HepG2 (cell line): ENCODE data around the gene LHFPL6. TPM values are rescaled to one million over a fixed set of nuclear protein-coding genes. Genes with fewer than 3 reads are reported as not detected.

Experiments used
- ATAC-seq: fragments of 200-7000 bp; cut with Tn5 transposase; 3 replicates; pipeline ENCODE4 v1.9.1; 2020; ENCODE audit warnings: mild to moderate bottlenecking, moderate library complexity
- BruUV-seq: library from RNA; stranded (reverse); fragments of 400-500 nt; replicated peaks from 2 replicates; lab custom pipeline; 2021; lab: Mats Ljungman, UMichigan
- CTCF ChIA-PET: fragments of 300-600 bp; formaldehyde crosslinking; extraction: SDS; loops from one replicate; lab custom pipeline; 2021; ENCODE audit warnings: low total read pairs, inconsistent platforms, low intra/inter-chr PET ratio; lab: Yijun Ruan, JAX
- POLR2A ChIA-PET: fragments of 350-600 bp; sonication (Branson Sonifier 250); formaldehyde crosslinking; loops from one replicate; lab custom pipeline; 2020; ENCODE audit warnings: antibody characterized with exemption, inconsistent platforms; lab: Yijun Ruan, JAX
- DNase-seq: peaks from one replicate; pipeline ENCODE4 v3.0.0-alpha.2; 2015; ENCODE audit warnings: low spot score
- FAIRE-seq: peaks from 3 replicates; lab custom pipeline; 2011; peaks lifted over from hg19 to GRCh38; lab: Jason Lieb, UNC
- H2AFZ ChIP-seq: one replicate; pipeline ENCODE4 v1.6.1; 2011; ENCODE audit warnings: low read length, inconsistent platforms
- H3K27ac ChIP-seq: fragments of 300-600 bp; 3 replicates; pipeline ENCODE4 v1.8.0; 2011; ENCODE audit warnings: mixed run types, mild to moderate bottlenecking, mixed read lengths, low read length, inconsistent platforms; ENCODE audit not compliant: insufficient read depth; ENCODE audit errors: extremely low read length
- H3K27me3 ChIP-seq, 2 experiments: fragments of 200-600 bp in 1 of 2; 2 replicates in 1 of 2; 3 replicates in 1 of 2; pipeline versions ENCODE4 v1.6.0 to v1.8.0; 2011; ENCODE audit warnings: low read length in 2 of 2, mild to moderate bottlenecking in 2 of 2, moderate library complexity in 2 of 2, inconsistent platforms in 1 of 2; ENCODE audit not compliant: insufficient read depth in 2 of 2, control insufficient read depth in 1 of 2
- H3K36me3 ChIP-seq, 2 experiments: fragments of 200-600 bp in 1 of 2; replicated peaks in 1 of 2; 2 replicates in 1 of 2; 3 replicates in 1 of 2; pipeline versions ENCODE4 v1.5.1 to v1.8.0; 2011; ENCODE audit warnings: low read length in 2 of 2, inconsistent platforms in 1 of 2; ENCODE audit not compliant: insufficient read depth in 2 of 2, control insufficient read depth in 1 of 2
- H3K4me1 ChIP-seq: 2 replicates; pipeline ENCODE4 v1.5.1; 2012; ENCODE audit warnings: low read length, inconsistent platforms; ENCODE audit not compliant: insufficient read depth
- H3K4me2 ChIP-seq: 2 replicates; pipeline ENCODE4 v1.6.0; 2011; ENCODE audit warnings: low read depth, low read length, inconsistent platforms
- H3K4me3 ChIP-seq, 3 experiments: fragments of 200-600 bp in 1 of 3; sonication (generic), shearing (Covaris generic) in 1 of 3; replicated peaks in 1 of 3; 2 replicates each; pipeline ENCODE4 v1.5.1; 2011 to 2016; ENCODE audit warnings: low read length in 3 of 3, inconsistent platforms in 2 of 3, low read depth in 2 of 3, mild to moderate bottlenecking in 2 of 3, control low read depth in 1 of 3, mixed read lengths in 1 of 3; ENCODE audit not compliant: insufficient read depth in 1 of 3
- H3K79me2 ChIP-seq: one replicate; pipeline ENCODE4 v1.6.1; 2011; ENCODE audit warnings: low read length, inconsistent platforms; ENCODE audit not compliant: insufficient read depth
- H3K9ac ChIP-seq: 2 replicates; pipeline ENCODE4 v1.6.0; 2011; ENCODE audit warnings: mild to moderate bottlenecking, low read depth, low read length, inconsistent platforms; ENCODE audit not compliant: insufficient read depth
- H3K9me3 ChIP-seq: 2 replicates; pipeline ENCODE4 v1.5.1; 2012; ENCODE audit warnings: mild to moderate bottlenecking, low read length
- H4K20me1 ChIP-seq: 2 replicates; pipeline ENCODE4 v1.6.0; 2011; ENCODE audit warnings: inconsistent platforms, mild to moderate bottlenecking, low read length, moderate library complexity; ENCODE audit not compliant: insufficient read depth
- ATF7-NPFF ChIP-seq: sonication (generic); formaldehyde crosslinking; IDR thresholded peaks from 2 replicates; pipeline ENCODE4 v1.8.1; 2023; ENCODE audit warnings: mild to moderate bottlenecking, low read depth, missing genetic modification reagents, moderate library complexity
- CBX1 ChIP-seq: IDR thresholded peaks from one replicate; pipeline ENCODE4 v1.6.1; 2016; ENCODE audit warnings: antibody characterized with exemption, low read depth
- CREB1 ChIP-seq, 2 experiments: fragments of 450-650 bp in 1 of 2; IDR thresholded peaks; 2 replicates each; pipeline ENCODE4 v1.6.1; 2016 to 2017; ENCODE audit warnings: control low read depth in 1 of 2, mild to moderate bottlenecking in 1 of 2, missing compliant biosample characterization in 1 of 2, missing genetic modification characterization in 1 of 2
- DNMT1 ChIP-seq: sonication (generic); formaldehyde crosslinking; IDR thresholded peaks from 2 replicates; pipeline ENCODE4 v1.5.1; 2020; ENCODE audit warnings: mild to moderate bottlenecking, missing genetic modification reagents
- ELF3 ChIP-seq: IDR thresholded peaks from 2 replicates; pipeline ENCODE4 v1.6.1; 2016; ENCODE audit warnings: missing genetic modification reagents, missing compliant biosample characterization
- FIP1L1 ChIP-seq: fragments of 200-400 bp; formaldehyde crosslinking; IDR thresholded peaks from 2 replicates; pipeline ENCODE4 v1.6.1; 2018; ENCODE audit warnings: low read depth, mild to moderate bottlenecking, low read length, moderate library complexity, borderline replicate concordance; ENCODE audit not compliant: insufficient read depth
- HNRNPH1 ChIP-seq: fragments of 200-400 bp; formaldehyde crosslinking; optimal IDR thresholded peaks from 2 replicates; pipeline ENCODE3; 2017; ENCODE audit warnings: mild to moderate bottlenecking, low read depth, low read length
- KMT2B ChIP-seq: IDR thresholded peaks from 2 replicates; pipeline ENCODE4 v1.6.1; 2016; ENCODE audit warnings: missing genetic modification reagents, missing compliant biosample characterization
- NFE2L2 ChIP-seq: fragments of 150-350 bp; IDR thresholded peaks from 2 replicates; pipeline ENCODE4 v1.6.1; 2014; ENCODE audit warnings: low read length
- RXRB ChIP-seq: IDR thresholded peaks from 2 replicates; pipeline ENCODE4 v1.6.1; 2016; ENCODE audit warnings: borderline replicate concordance, missing genetic modification reagents, missing compliant biosample characterization
- ZKSCAN1 ChIP-seq: fragments of 150-350 bp; IDR thresholded peaks from 2 replicates; pipeline ENCODE4 v1.6.1; 2014; ENCODE audit warnings: low read length
- ZNF260 ChIP-seq: sonication (generic); formaldehyde crosslinking; IDR thresholded peaks from 2 replicates; pipeline ENCODE4 v1.4.0; 2020; ENCODE audit warnings: missing genetic modification reagents, low read depth, mild to moderate bottlenecking, borderline replicate concordance
- ZNF317 ChIP-seq: sonication (generic); formaldehyde crosslinking; IDR thresholded peaks from 2 replicates; pipeline ENCODE4 v1.5.0; 2020; ENCODE audit warnings: mild to moderate bottlenecking, missing genetic modification reagents
- ZNF703 ChIP-seq: sonication (generic); formaldehyde crosslinking; IDR thresholded peaks from 2 replicates; pipeline ENCODE4 v1.5.1; 2020; ENCODE audit warnings: missing genetic modification reagents, mild to moderate bottlenecking, moderate library complexity, borderline replicate concordance
- in situ Hi-C: cut with HindIII; loops from 2 replicates; pipeline ENCODE4 v1.10.0; 2017; ENCODE audit warnings: low pct_unique_long_range_greater_than_20kb; ENCODE audit not compliant: extremely low pct_ligation_motif_present
- intact Hi-C: fragments of 100-400 bp; cut with micrococcal nuclease; formaldehyde crosslinking; loops from one replicate; pipeline ENCODE4 v1.10.0; 2022; ENCODE audit not compliant: unreplicated experiment
- polyA plus RNA-seq, 8 experiments: library from polyadenylated mRNA; depleted of rRNA in 3 of 8; stranded (reverse) in 7 of 8; unstranded in 1 of 8; fragments of >200 nt; fragmentation: Illumina TruSeq in 4 of 8; extraction: Trizol in 4 of 8; gene quantifications; 2 replicates each; pipeline versions ENCODE4 v1.2.1 to v1.2.3, GENCODE V29; 2011 to 2016; ENCODE audit warnings: low read depth in 4 of 8, missing spikeins in 1 of 8, mixed read lengths in 1 of 8; ENCODE audit not compliant: insufficient read depth in 1 of 8
- total RNA-seq, 5 experiments: library from RNA; depleted of rRNA; stranded (reverse); fragments of >200 nt; fragmentation: Illumina TruSeq; extraction: Trizol; gene quantifications; 2 replicates each; pipeline ENCODE4 v1.2.3, GENCODE V29; 2016; ENCODE audit warnings: low read depth in 1 of 5
- TF ChIP-seq, protein P1 (sequence below): sonication (generic); formaldehyde crosslinking; IDR thresholded peaks from 2 replicates; pipeline ENCODE4 v1.4.0; 2020; ENCODE audit warnings: missing genetic modification reagents
- TF ChIP-seq, protein P2 (sequence below): sonication (generic); formaldehyde crosslinking; conservative IDR thresholded peaks from 2 replicates; pipeline ENCODE4 v1.4.0; 2020; ENCODE audit warnings: missing genetic modification reagents
- TF ChIP-seq, protein P3 (sequence below): sonication (generic); formaldehyde crosslinking; IDR thresholded peaks from 2 replicates; pipeline ENCODE4 v1.4.0; 2020; ENCODE audit warnings: mild to moderate bottlenecking, low read depth, missing genetic modification reagents
- TF ChIP-seq, protein P4 (sequence below): IDR thresholded peaks from 2 replicates; pipeline ENCODE4 v1.6.1; 2016; ENCODE audit warnings: mild to moderate bottlenecking
- TF ChIP-seq, protein P5 (sequence below): sonication (generic); formaldehyde crosslinking; IDR thresholded peaks from 2 replicates; pipeline ENCODE4 v1.8.0; 2022; ENCODE audit warnings: missing genetic modification reagents, mild to moderate bottlenecking, inconsistent platforms, borderline replicate concordance

Gene LHFPL6
- total and polyA plus RNA-seq, 2 of the 13 experiments (the other 11 are each of a cell fraction or from before 2014, with no cell fraction given), result not detected

DNA sequence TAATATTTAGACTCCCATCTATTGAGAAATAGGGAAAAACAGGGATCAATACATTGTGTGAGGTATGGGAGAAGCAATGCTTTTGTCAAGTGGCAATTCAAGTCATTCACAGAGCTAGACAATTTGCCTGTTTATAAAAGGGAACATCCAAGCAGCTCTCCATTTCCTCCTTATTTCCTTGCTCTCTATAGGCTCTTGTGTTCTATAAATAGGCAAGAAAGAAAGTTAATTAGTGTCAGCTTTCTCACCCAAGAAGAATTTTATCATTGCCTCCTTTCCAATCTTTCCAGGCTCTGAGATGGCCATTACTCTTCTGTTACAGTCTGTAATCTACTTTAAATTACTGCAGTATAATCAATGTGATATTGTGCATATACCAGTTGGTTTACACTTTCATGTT lies 199.9 kb downstream of the LHFPL6 start:
- no peak for TF ChIP-seq ZNF703 (CRISPR knock-in tag)
- no peak for TF ChIP-seq ZNF260 (CRISPR knock-in tag)
- no peak for TF ChIP-seq NFE2L2
- no peak for TF ChIP-seq ZNF317 (CRISPR knock-in tag)
- no peak for TF ChIP-seq KMT2B (CRISPR knock-in tag)
- no peak for TF ChIP-seq ELF3 (CRISPR knock-in tag)
- TF ChIP-seq ZKSCAN1, result no peak
- TF ChIP-seq, protein P1, sequence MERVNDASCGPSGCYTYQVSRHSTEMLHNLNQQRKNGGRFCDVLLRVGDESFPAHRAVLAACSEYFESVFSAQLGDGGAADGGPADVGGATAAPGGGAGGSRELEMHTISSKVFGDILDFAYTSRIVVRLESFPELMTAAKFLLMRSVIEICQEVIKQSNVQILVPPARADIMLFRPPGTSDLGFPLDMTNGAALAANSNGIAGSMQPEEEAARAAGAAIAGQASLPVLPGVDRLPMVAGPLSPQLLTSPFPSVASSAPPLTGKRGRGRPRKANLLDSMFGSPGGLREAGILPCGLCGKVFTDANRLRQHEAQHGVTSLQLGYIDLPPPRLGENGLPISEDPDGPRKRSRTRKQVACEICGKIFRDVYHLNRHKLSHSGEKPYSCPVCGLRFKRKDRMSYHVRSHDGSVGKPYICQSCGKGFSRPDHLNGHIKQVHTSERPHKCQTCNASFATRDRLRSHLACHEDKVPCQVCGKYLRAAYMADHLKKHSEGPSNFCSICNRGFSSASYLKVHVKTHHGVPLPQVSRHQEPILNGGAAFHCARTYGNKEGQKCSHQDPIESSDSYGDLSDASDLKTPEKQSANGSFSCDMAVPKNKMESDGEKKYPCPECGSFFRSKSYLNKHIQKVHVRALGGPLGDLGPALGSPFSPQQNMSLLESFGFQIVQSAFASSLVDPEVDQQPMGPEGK (CRISPR knock-in tag), result no peak
- no peak for TF ChIP-seq RXRB (CRISPR knock-in tag)
- no peak for TF ChIP-seq DNMT1 (CRISPR knock-in tag)
- no peak for TF ChIP-seq ATF7-NPFF (CRISPR knock-in tag)
- TF ChIP-seq, protein P2, sequence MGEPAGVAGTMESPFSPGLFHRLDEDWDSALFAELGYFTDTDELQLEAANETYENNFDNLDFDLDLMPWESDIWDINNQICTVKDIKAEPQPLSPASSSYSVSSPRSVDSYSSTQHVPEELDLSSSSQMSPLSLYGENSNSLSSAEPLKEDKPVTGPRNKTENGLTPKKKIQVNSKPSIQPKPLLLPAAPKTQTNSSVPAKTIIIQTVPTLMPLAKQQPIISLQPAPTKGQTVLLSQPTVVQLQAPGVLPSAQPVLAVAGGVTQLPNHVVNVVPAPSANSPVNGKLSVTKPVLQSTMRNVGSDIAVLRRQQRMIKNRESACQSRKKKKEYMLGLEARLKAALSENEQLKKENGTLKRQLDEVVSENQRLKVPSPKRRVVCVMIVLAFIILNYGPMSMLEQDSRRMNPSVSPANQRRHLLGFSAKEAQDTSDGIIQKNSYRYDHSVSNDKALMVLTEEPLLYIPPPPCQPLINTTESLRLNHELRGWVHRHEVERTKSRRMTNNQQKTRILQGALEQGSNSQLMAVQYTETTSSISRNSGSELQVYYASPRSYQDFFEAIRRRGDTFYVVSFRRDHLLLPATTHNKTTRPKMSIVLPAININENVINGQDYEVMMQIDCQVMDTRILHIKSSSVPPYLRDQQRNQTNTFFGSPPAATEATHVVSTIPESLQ (CRISPR knock-in tag), result no peak
- no peak for TF ChIP-seq CREB1 (IDR thresholded peaks at IDR 0.05)
- TF ChIP-seq CREB1 (CRISPR knock-in tag; IDR thresholded peaks at IDR 0.05), result no peak
- TF ChIP-seq, protein P3, sequence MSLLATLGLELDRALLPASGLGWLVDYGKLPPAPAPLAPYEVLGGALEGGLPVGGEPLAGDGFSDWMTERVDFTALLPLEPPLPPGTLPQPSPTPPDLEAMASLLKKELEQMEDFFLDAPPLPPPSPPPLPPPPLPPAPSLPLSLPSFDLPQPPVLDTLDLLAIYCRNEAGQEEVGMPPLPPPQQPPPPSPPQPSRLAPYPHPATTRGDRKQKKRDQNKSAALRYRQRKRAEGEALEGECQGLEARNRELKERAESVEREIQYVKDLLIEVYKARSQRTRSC (CRISPR knock-in tag), result no peak
- no peak for TF ChIP-seq HNRNPH1
- no peak for TF ChIP-seq CBX1
- TF ChIP-seq, protein P4, sequence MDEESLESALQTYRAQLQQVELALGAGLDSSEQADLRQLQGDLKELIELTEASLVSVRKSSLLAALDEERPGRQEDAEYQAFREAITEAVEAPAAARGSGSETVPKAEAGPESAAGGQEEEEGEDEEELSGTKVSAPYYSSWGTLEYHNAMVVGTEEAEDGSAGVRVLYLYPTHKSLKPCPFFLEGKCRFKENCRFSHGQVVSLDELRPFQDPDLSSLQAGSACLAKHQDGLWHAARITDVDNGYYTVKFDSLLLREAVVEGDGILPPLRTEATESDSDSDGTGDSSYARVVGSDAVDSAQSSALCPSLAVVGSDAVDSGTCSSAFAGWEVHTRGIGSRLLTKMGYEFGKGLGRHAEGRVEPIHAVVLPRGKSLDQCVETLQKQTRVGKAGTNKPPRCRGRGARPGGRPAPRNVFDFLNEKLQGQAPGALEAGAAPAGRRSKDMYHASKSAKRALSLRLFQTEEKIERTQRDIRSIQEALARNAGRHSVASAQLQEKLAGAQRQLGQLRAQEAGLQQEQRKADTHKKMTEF (CRISPR knock-in tag), result no peak
- no peak for TF ChIP-seq FIP1L1
- TF ChIP-seq, protein P5, sequence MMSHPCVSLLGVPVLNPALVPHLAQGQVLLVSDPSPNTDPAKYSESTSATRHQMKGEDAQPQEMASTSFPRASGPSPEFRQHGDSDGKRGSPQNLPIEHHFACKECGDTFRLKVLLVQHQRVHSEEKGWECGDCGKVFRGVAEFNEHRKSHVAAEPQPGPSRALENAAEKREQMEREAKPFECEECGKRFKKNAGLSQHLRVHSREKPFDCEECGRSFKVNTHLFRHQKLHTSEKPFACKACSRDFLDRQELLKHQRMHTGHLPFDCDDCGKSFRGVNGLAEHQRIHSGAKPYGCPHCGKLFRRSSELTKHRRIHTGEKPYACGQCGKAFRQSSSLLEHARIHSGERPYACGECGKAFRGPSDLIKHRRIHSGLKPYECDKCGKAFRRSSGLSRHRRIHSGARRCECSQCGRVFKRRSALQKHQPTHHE (CRISPR knock-in tag), result no peak
- TF ChIP-seq, all 625 proteins: peak for 0
- H3K4me1 ChIP-seq, result no peaks in the 10 kb centered on the region
- no peaks in the 10 kb centered on the region for H4K20me1 ChIP-seq
- BruUV-seq, result no TSS peak
- H3K9me3 ChIP-seq, result no peaks in the 10 kb centered on the region
- H3K79me2 ChIP-seq, result no peaks in the 10 kb centered on the region
- no peak overlapping the region for H3K4me3 ChIP-seq
- ChIA-PET POLR2A (no interaction called here), CTCF (no interaction called here)
- ATAC-seq (no peak), FAIRE-seq (no peak), DNase-seq (no peak)
- intact Hi-C loops (no loop called here), in situ Hi-C loops (no loop called here)
- no peak overlapping the region for H3K4me2 ChIP-seq
- no peak overlapping the region for H3K9ac ChIP-seq
- 0 out of 5 replicates have a peak, but pooled peaks cover 0 to 5% of the 10 kb centered on the region in 2 experiments for H3K27me3 ChIP-seq
- H3K27ac ChIP-seq, result no peak overlapping the region
- H2AFZ ChIP-seq, result no peak overlapping the region
- H3K36me3 ChIP-seq, result no peaks in the 10 kb centered on the region
